Liver (tissue), 3 donors: Measurements from ENCODE around the gene ENAH.
"Not testable (repeated sequence)": the region's sequence is repeated elsewhere in the genome, so short reads cannot be mapped to it uniquely, and the experiment has no call there.

Experiments used
- EGR1 ChIP-seq, 2 donors: IDR thresholded peaks; 2 replicates each; pipeline ENCODE4 v1.6.1; 2016 to 2018; ENCODE audit warnings: antibody characterized with exemption in 2 of 2, low read depth in 2 of 2
- FOXA1 ChIP-seq: IDR thresholded peaks from 2 replicates; pipeline ENCODE4 v1.6.1; 2016; ENCODE audit warnings: antibody characterized with exemption
- HNF4G ChIP-seq: IDR thresholded peaks from 2 replicates; pipeline ENCODE4 v1.6.1; 2016; ENCODE audit warnings: antibody characterized with exemption
- JUND ChIP-seq, 2 donors: IDR thresholded peaks; 2 replicates each; pipeline ENCODE4 v1.6.1; 2016; ENCODE audit warnings: antibody characterized with exemption in 2 of 2
- NR2F2 ChIP-seq: IDR thresholded peaks from 2 replicates; pipeline ENCODE4 v1.6.1; 2016; ENCODE audit warnings: antibody characterized with exemption
- RAD21 ChIP-seq, 2 donors: IDR thresholded peaks; 2 replicates each; pipeline ENCODE4 v1.6.1; 2016; ENCODE audit warnings: antibody characterized with exemption in 2 of 2, mild to moderate bottlenecking in 2 of 2
- RXRA ChIP-seq, 2 donors: IDR thresholded peaks; 2 replicates each; pipeline ENCODE4 v1.6.1; 2017 to 2018; ENCODE audit warnings: antibody characterized with exemption in 2 of 2, mild to moderate bottlenecking in 1 of 2
- SP1 ChIP-seq: IDR thresholded peaks from 2 replicates; pipeline ENCODE4 v1.6.1; 2018; ENCODE audit warnings: antibody characterized with exemption, mild to moderate bottlenecking
- TAF1 ChIP-seq: conservative IDR thresholded peaks from 2 replicates; pipeline ENCODE4 v1.6.1; 2016; ENCODE audit warnings: antibody characterized with exemption, mild to moderate bottlenecking
- TF ChIP-seq, protein P1 (sequence below): fragments of 150-350 bp; IDR thresholded peaks from 2 replicates; pipeline ENCODE4 v1.5.1; 2017; ENCODE audit warnings: improper control_type of control experiment, low read depth, low read length; ENCODE audit not compliant: missing input control
- TF ChIP-seq, protein P2 (sequence below): IDR thresholded peaks from 2 replicates; pipeline ENCODE4 v1.6.1; 2016; ENCODE audit warnings: antibody characterized with exemption, mild to moderate bottlenecking
- TF ChIP-seq, protein P3 (sequence below): IDR thresholded peaks from 2 replicates; pipeline ENCODE4 v1.6.1; 2016; ENCODE audit warnings: antibody characterized with exemption
- TF ChIP-seq, protein P4 (sequence below): IDR thresholded peaks from 2 replicates; pipeline ENCODE4 v1.6.1; 2016; ENCODE audit warnings: antibody characterized with exemption
- TF ChIP-seq, protein P5 (sequence below): IDR thresholded peaks from 2 replicates; pipeline ENCODE4 v1.6.1; 2016; ENCODE audit warnings: antibody characterized with exemption
- donor health status: healthy.
- donor health status: healthy.

DNA sequence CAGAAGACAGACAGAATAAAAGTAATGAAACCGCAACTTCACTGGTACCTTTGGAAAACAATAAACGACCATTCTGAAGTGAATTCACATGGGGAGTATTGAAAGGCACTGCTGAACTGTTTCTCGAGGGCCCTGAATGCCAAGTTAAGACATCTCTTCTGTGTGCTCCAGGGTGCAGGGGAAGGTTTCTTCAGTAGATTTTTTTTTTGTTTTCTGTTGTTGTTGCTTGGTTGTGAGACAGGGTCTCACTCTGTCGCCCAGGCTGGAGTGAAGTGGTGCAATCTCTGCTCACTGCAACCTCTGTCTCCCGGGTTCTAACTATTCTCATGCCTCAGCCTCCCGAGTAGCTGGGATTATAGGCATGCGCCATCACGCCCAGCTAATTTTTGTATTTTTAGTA, 15.9 kb downstream of the ENAH start:
- TF ChIP-seq, protein P1, sequence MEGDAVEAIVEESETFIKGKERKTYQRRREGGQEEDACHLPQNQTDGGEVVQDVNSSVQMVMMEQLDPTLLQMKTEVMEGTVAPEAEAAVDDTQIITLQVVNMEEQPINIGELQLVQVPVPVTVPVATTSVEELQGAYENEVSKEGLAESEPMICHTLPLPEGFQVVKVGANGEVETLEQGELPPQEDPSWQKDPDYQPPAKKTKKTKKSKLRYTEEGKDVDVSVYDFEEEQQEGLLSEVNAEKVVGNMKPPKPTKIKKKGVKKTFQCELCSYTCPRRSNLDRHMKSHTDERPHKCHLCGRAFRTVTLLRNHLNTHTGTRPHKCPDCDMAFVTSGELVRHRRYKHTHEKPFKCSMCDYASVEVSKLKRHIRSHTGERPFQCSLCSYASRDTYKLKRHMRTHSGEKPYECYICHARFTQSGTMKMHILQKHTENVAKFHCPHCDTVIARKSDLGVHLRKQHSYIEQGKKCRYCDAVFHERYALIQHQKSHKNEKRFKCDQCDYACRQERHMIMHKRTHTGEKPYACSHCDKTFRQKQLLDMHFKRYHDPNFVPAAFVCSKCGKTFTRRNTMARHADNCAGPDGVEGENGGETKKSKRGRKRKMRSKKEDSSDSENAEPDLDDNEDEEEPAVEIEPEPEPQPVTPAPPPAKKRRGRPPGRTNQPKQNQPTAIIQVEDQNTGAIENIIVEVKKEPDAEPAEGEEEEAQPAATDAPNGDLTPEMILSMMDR, result not testable (repeated sequence)
- TF ChIP-seq, protein P2, sequence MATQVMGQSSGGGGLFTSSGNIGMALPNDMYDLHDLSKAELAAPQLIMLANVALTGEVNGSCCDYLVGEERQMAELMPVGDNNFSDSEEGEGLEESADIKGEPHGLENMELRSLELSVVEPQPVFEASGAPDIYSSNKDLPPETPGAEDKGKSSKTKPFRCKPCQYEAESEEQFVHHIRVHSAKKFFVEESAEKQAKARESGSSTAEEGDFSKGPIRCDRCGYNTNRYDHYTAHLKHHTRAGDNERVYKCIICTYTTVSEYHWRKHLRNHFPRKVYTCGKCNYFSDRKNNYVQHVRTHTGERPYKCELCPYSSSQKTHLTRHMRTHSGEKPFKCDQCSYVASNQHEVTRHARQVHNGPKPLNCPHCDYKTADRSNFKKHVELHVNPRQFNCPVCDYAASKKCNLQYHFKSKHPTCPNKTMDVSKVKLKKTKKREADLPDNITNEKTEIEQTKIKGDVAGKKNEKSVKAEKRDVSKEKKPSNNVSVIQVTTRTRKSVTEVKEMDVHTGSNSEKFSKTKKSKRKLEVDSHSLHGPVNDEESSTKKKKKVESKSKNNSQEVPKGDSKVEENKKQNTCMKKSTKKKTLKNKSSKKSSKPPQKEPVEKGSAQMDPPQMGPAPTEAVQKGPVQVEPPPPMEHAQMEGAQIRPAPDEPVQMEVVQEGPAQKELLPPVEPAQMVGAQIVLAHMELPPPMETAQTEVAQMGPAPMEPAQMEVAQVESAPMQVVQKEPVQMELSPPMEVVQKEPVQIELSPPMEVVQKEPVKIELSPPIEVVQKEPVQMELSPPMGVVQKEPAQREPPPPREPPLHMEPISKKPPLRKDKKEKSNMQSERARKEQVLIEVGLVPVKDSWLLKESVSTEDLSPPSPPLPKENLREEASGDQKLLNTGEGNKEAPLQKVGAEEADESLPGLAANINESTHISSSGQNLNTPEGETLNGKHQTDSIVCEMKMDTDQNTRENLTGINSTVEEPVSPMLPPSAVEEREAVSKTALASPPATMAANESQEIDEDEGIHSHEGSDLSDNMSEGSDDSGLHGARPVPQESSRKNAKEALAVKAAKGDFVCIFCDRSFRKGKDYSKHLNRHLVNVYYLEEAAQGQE, result not testable (repeated sequence)
- not testable (repeated sequence) for TF ChIP-seq RAD21 (IDR thresholded peaks at IDR 0.05); NR2F2; HNF4G; JUND (IDR thresholded peaks at IDR 0.05); TAF1; EGR1 (IDR thresholded peaks at IDR 0.05; ENCODE audit: low read depth in 2 of 2); SP1; RXRA (IDR thresholded peaks at IDR 0.05); FOXA1
- TF ChIP-seq, protein P3, sequence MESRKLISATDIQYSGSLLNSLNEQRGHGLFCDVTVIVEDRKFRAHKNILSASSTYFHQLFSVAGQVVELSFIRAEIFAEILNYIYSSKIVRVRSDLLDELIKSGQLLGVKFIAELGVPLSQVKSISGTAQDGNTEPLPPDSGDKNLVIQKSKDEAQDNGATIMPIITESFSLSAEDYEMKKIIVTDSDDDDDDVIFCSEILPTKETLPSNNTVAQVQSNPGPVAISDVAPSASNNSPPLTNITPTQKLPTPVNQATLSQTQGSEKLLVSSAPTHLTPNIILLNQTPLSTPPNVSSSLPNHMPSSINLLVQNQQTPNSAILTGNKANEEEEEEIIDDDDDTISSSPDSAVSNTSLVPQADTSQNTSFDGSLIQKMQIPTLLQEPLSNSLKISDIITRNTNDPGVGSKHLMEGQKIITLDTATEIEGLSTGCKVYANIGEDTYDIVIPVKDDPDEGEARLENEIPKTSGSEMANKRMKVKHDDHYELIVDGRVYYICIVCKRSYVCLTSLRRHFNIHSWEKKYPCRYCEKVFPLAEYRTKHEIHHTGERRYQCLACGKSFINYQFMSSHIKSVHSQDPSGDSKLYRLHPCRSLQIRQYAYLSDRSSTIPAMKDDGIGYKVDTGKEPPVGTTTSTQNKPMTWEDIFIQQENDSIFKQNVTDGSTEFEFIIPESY, result not testable (repeated sequence)
- TF ChIP-seq, protein P4, sequence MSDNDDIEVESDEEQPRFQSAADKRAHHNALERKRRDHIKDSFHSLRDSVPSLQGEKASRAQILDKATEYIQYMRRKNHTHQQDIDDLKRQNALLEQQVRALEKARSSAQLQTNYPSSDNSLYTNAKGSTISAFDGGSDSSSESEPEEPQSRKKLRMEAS, result not testable (repeated sequence)
- TF ChIP-seq, protein P5, sequence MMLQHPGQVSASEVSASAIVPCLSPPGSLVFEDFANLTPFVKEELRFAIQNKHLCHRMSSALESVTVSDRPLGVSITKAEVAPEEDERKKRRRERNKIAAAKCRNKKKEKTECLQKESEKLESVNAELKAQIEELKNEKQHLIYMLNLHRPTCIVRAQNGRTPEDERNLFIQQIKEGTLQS, result not testable (repeated sequence)
